Osteoblast (primary cell): ENCODE results near the gene FAM3D. TPM values are rescaled to one million over a fixed set of nuclear protein-coding genes. Genes with fewer than 3 reads are reported as not detected.
A peak's percentile ranks its signal among the peaks of the same experiment; 100 is the strongest.

Experiments
- DNase-seq: peaks from one replicate; pipeline ENCODE4 v3.0.0; 2011; ENCODE audit warnings: low spot score, mixed read lengths; ENCODE audit not compliant: insufficient read length; ENCODE audit errors: missing footprints
- H2AFZ ChIP-seq: 2 replicates; pipeline ENCODE4 v1.6.0; 2011; ENCODE audit warnings: mild to moderate bottlenecking, low read length
- H3K27ac ChIP-seq: 2 replicates; pipeline ENCODE4 v1.5.1; 2011; ENCODE audit warnings: mild to moderate bottlenecking, low read depth, low read length, moderate library complexity
- H3K27me3 ChIP-seq: 2 replicates; pipeline ENCODE4 v1.6.0; 2012; ENCODE audit warnings: mild to moderate bottlenecking, control low read depth, inconsistent platforms, low read length, moderate library complexity; ENCODE audit not compliant: insufficient read depth
- H3K36me3 ChIP-seq: 2 replicates; pipeline ENCODE4 v1.5.1; 2011; ENCODE audit warnings: mild to moderate bottlenecking, low read length, control low read depth, moderate library complexity; ENCODE audit not compliant: insufficient read depth
- H3K4me1 ChIP-seq: 2 replicates; pipeline ENCODE4 v1.5.1; 2011; ENCODE audit warnings: mild to moderate bottlenecking, low read length, control low read depth, moderate library complexity; ENCODE audit not compliant: insufficient read depth
- H3K4me2 ChIP-seq: 2 replicates; pipeline ENCODE4 v1.6.0; 2011; ENCODE audit warnings: mild to moderate bottlenecking, low read length; ENCODE audit not compliant: insufficient read depth
- H3K4me3 ChIP-seq: fragments of 200-600 bp; sonication (generic); 3 replicates; pipeline ENCODE4 v1.5.1; 2012; ENCODE audit warnings: mild to moderate bottlenecking, low read length, inconsistent platforms; ENCODE audit not compliant: insufficient read depth
- H3K79me2 ChIP-seq: 2 replicates; pipeline ENCODE4 v1.6.0; 2012; ENCODE audit warnings: mild to moderate bottlenecking, low read length, control low read depth, inconsistent platforms; ENCODE audit not compliant: insufficient read depth
- H3K9me3 ChIP-seq: 2 replicates; pipeline ENCODE4 v1.5.1; 2011; ENCODE audit warnings: low read depth, low read length, control low read depth
- H4K20me1 ChIP-seq: 2 replicates; pipeline ENCODE4 v1.6.0; 2012; ENCODE audit warnings: mild to moderate bottlenecking, low read length, control low read depth; ENCODE audit not compliant: insufficient read depth
- total RNA-seq: library from RNA; depleted of rRNA; stranded (reverse); fragments of >200 nt; gene quantifications from 2 replicates; pipeline ENCODE4 v1.2.3, GENCODE V29; 2012
- TF ChIP-seq, protein P1 (sequence below): IDR thresholded peaks from 2 replicates; pipeline ENCODE4 v1.5.1; 2011; ENCODE audit warnings: mild to moderate bottlenecking, low read depth, low read length, moderate library complexity; ENCODE audit errors: extremely low read depth

FAM3D gene
- total RNA-seq, 1 donor: not detected

DNA sequence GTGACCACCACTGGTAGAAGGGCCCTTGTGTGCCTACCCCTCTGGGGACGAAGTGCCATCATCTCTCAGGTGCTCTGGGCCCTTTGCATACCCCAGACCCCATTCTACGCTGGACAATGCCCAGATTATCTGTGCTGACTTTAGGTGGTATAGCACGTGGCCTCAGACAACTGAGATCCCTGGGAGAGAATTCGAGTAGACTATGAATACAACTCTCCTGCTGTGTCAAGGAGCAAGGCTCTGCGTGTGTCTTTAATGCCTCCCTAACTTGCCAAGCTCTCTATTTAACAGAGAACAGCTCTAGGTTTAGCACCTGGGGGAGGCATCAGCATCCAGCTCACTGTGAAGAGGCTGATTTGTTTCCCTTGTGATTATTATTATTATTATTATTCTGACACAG, 29.1 kb downstream of the FAM3D start:
- DNase-seq: peak; percentile 18
- no peaks in the 10 kb centered on the region for H3K4me1 ChIP-seq
- H2AFZ ChIP-seq: no peak overlapping the region
- H3K4me3 ChIP-seq: no peak overlapping the region
- H4K20me1 ChIP-seq: no peaks in the 10 kb centered on the region
- TF ChIP-seq, protein P1, sequence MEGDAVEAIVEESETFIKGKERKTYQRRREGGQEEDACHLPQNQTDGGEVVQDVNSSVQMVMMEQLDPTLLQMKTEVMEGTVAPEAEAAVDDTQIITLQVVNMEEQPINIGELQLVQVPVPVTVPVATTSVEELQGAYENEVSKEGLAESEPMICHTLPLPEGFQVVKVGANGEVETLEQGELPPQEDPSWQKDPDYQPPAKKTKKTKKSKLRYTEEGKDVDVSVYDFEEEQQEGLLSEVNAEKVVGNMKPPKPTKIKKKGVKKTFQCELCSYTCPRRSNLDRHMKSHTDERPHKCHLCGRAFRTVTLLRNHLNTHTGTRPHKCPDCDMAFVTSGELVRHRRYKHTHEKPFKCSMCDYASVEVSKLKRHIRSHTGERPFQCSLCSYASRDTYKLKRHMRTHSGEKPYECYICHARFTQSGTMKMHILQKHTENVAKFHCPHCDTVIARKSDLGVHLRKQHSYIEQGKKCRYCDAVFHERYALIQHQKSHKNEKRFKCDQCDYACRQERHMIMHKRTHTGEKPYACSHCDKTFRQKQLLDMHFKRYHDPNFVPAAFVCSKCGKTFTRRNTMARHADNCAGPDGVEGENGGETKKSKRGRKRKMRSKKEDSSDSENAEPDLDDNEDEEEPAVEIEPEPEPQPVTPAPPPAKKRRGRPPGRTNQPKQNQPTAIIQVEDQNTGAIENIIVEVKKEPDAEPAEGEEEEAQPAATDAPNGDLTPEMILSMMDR: no peak
- no peaks in the 10 kb centered on the region for H3K79me2 ChIP-seq
- H3K27me3 ChIP-seq: no peaks in the 10 kb centered on the region
- H3K4me2 ChIP-seq: no peak overlapping the region
- no peaks in the 10 kb centered on the region for H3K36me3 ChIP-seq
- H3K27ac ChIP-seq: no peak overlapping the region
- H3K9me3 ChIP-seq: no peaks in the 10 kb centered on the region

DNA sequence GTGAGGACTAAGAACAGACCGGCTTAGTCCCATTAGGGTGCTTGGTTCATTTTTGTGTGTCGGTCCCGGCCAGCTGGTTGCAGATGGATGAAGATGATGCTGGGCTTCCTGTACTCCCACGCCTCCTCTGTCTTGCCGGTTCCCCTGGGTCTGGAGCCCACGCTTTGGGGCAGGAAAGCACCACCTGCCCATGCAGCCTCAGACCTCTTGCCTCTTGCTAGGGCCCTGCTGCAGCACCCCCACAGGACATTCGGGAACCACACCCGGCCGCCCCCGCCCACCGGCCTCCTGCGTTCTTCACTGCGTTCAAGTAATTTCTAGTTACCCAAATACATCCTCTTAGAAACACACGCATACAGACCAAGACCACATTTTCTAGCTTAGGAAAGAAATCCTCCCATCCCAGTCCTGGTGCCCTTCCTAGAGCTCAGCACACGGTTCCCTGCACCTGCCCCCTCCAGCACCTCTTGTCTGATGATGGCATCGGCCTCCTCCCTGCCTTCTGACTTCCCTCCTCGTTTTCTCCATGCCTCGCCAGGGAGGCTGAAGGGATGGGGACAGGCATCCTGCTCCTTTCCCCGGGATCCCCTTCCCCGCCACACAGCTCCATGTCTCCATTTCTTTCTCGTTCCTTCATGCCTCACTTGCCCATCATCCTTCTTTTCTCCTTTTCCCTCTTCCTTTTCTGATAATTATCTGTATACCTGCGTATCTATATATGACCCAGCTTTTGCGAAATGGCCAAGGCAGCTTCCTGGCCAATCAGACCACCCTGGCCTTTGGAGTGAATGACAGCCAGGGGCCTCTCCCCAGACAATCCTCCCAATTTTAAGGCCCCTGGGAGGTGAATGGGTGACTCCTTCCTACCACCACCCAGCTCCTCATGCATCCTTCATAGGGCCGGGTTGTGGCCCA, 30.9 kb downstream of the FAM3D start:
- Histone ChIP-seq H3K36me3 (no peaks in the 10 kb centered on the region), H3K27ac (no peak overlapping the region), H2AFZ (no peak overlapping the region), H3K4me1 (no peaks in the 10 kb centered on the region), H3K79me2 (no peaks in the 10 kb centered on the region), H4K20me1 (no peaks in the 10 kb centered on the region), H3K4me2 (no peak overlapping the region), H3K27me3 (no peaks in the 10 kb centered on the region), H3K9me3 (no peaks in the 10 kb centered on the region), H3K4me3 (no peak overlapping the region)
- peak; percentile 61 for DNase-seq
- TF ChIP-seq, protein P1: no peak

DNA sequence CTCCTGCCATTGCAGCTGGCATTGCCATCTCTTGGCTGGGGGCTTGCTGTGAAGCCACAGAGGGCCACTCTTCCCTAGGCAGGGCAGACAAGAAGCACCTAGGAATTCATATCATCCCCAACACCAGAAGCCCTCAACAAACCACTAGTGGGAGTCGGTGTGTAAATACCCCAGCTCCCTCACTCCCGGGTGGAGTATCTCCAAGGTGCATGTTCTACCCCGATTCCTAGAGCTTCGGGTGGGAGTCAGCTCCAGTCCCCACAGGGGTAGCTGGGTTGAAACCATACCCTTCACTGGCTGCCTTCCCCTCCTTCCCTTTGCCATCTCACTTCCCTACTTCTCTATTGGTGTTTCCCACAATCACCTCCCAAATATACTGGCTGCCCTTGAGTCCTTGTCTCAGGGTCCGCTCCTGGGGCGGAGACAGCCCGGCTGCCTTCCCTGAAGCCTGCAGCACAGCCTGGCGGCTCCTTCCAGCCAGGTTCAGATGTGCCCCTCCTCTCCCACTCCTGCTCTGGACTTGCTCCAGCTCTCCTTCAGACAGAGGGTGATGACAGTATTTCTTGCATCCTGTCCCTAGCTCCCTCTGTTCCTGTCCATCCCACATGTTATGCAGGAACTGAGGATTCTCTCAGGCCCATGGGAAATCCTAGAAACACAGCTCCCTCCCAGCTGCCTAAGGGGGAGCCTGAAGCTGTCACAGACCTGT, 33.3 kb downstream of the FAM3D start:
- Histone ChIP-seq H3K4me1 (peaks cover 16% of the 10 kb centered on the region), H3K79me2 (no peaks in the 10 kb centered on the region), H4K20me1 (no peaks in the 10 kb centered on the region), H3K9me3 (no peaks in the 10 kb centered on the region), H3K36me3 (no peaks in the 10 kb centered on the region), H2AFZ (no peak overlapping the region), H3K4me3 (no peak overlapping the region), H3K4me2 (no peak overlapping the region), H3K27ac (no peak overlapping the region), H3K27me3 (no peaks in the 10 kb centered on the region)
- peak; percentile 64 for DNase-seq
- TF ChIP-seq, protein P1: no peak

DNA sequence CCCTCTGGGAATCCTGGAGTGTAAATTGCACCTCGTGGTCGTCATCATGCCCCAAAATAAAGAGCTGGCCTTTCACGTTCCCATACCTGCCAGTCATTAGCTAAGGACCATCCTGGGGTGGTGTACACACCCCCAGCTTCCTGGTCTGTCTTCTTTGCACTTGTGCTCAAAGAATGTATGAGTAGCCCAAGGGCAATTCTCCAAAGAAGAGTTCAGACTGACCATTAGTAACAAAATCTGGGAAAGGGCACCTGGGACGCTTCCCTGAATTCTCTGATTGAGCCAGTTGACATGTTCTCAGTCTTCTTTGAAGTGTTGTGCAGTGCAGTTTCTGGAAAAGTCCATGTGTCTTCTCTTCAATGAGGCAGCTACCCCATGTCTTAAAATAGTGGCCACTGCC, 34.8 kb downstream of the FAM3D start:
- Histone ChIP-seq H3K4me1 (peaks cover 28% of the 10 kb centered on the region), H3K27me3 (no peaks in the 10 kb centered on the region), H3K36me3 (no peaks in the 10 kb centered on the region), H3K79me2 (no peaks in the 10 kb centered on the region), H3K4me3 (no peak overlapping the region), H2AFZ (no peak overlapping the region), H3K9me3 (no peaks in the 10 kb centered on the region), H4K20me1 (no peaks in the 10 kb centered on the region), H3K4me2 (no peak overlapping the region), H3K27ac (no peak overlapping the region)
- peak; percentile 61 for DNase-seq
- TF ChIP-seq, protein P1: no peak
